Measurements from ENCODE around the gene FAM163B.
A peak's percentile ranks its signal among the peaks of the same experiment; 100 is the strongest.
"Not testable (repeated sequence)": the region's sequence is repeated elsewhere in the genome, so short reads cannot be mapped to it uniquely, and the experiment has no call there.

The FAM163B gene

GRCh38 chr9:133569121-133569785 is 39.9 kb downstream of the FAM163B start:
- no peak for DNase-seq (ENCODE audit: low spot score)

- no peak for DNase-seq (ENCODE audit: low spot score)
Measured at GRCh38 chr9:133568186-133568585, 41.0 kb downstream of the FAM163B start.

GRCh38 chr9:133566817-133567216 is 42.4 kb downstream of the FAM163B start:
- no peak for DNase-seq (ENCODE audit: low spot score)

GRCh38 chr9:133566382-133566781 is 42.8 kb downstream of the FAM163B start:
- no peak for DNase-seq (ENCODE audit: low spot score)

- no peak for DNase-seq (ENCODE audit: low spot score)
Measured at GRCh38 chr9:133564451-133565116, 44.6 kb downstream of the FAM163B start.

GRCh38 chr9:133563814-133564213 is 45.4 kb downstream of the FAM163B start:
- not testable (repeated sequence) for DNase-seq (ENCODE audit: low spot score)

- no peak for DNase-seq (ENCODE audit: low spot score)
Measured at GRCh38 chr9:133563291-133563796, 45.8 kb downstream of the FAM163B start.

- DNase-seq (ENCODE audit: low spot score) = no peak
Measured at GRCh38 chr9:133562611-133563290, 46.4 kb downstream of the FAM163B start.

GRCh38 chr9:133561976-133562554 is 47.1 kb downstream of the FAM163B start:
- no peak for DNase-seq (ENCODE audit: low spot score)

- DNase-seq (ENCODE audit: low spot score) = no peak
Measured at GRCh38 chr9:133560944-133561343, 48.2 kb downstream of the FAM163B start.

GRCh38 chr9:133560311-133560710 is 48.9 kb downstream of the FAM163B start:
- DNase-seq (ENCODE audit: low spot score) = no peak

- peak; percentile 92 for DNase-seq (ENCODE audit: low spot score)
Measured at GRCh38 chr9:133558191-133559126, 50.7 kb downstream of the FAM163B start.

GRCh38 chr9:133557581-133557980 is 51.6 kb downstream of the FAM163B start:
- DNase-seq (ENCODE audit: low spot score) = no peak

- no peak for DNase-seq (ENCODE audit: low spot score)
Measured at GRCh38 chr9:133556354-133556753, 52.8 kb downstream of the FAM163B start.

- DNase-seq (ENCODE audit: low spot score) = no peak
Measured at GRCh38 chr9:133554729-133555128, 54.5 kb downstream of the FAM163B start.

GRCh38 chr9:133553973-133554713 is 55.0 kb downstream of the FAM163B start:
- DNase-seq (ENCODE audit: low spot score) = no peak

- no peak for DNase-seq (ENCODE audit: low spot score)
Measured at GRCh38 chr9:133553123-133553522, 56.1 kb downstream of the FAM163B start.

- DNase-seq (ENCODE audit: low spot score) = no peak
Measured at GRCh38 chr9:133552236-133552635, 57.0 kb downstream of the FAM163B start.

GRCh38 chr9:133551446-133551845 is 57.7 kb downstream of the FAM163B start:
- no peak for DNase-seq (ENCODE audit: low spot score)

GRCh38 chr9:133547116-133547515 is 62.1 kb downstream of the FAM163B start:
- DNase-seq (ENCODE audit: low spot score) = no peak

GRCh38 chr9:133546287-133546680 is 62.9 kb downstream of the FAM163B start:
- DNase-seq (ENCODE audit: low spot score) = no peak
